DOHH2 (cell line): ENCODE data around the gene FAM118A.

ENCODE experiments used
- EZH2phosphoT487 ChIP-seq: fragments of 200-600 bp; sonication (generic); IDR thresholded peaks from 2 replicates; pipeline ENCODE4 v1.6.1; 2017; ENCODE audit warnings: borderline replicate concordance, mild to moderate bottlenecking, antibody characterized with exemption, low read length, moderate library complexity, mixed read lengths
- TF ChIP-seq, protein P1 (sequence below): fragments of 200-600 bp; sonication (generic); IDR thresholded peaks from one replicate; pipeline ENCODE4 v1.5.1; 2014; ENCODE audit warnings: antibody characterized with exemption, mild to moderate bottlenecking, low read depth, low read length; ENCODE audit not compliant: poor library complexity, severe bottlenecking

DNA sequence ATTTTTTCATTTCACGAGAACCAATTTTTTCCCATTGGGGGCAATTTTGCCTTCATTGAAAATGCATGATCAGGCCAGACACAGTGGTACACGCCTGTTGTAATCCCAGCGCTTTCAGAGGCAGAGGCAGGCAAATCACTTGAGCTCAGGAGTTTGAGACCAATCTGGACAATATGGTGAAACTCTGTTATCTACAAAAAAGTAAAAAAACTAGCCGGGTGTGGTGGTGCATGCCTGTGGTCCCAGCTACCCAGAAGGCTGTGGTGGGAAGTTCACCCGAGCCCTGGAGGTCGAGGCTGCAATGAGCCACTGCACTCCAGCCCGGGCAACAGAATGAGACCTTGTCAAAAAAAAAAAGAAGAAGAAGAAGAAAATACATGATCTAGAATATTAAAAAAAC lies 44.2 kb upstream of the FAM118A start:
- TF ChIP-seq, protein P1, sequence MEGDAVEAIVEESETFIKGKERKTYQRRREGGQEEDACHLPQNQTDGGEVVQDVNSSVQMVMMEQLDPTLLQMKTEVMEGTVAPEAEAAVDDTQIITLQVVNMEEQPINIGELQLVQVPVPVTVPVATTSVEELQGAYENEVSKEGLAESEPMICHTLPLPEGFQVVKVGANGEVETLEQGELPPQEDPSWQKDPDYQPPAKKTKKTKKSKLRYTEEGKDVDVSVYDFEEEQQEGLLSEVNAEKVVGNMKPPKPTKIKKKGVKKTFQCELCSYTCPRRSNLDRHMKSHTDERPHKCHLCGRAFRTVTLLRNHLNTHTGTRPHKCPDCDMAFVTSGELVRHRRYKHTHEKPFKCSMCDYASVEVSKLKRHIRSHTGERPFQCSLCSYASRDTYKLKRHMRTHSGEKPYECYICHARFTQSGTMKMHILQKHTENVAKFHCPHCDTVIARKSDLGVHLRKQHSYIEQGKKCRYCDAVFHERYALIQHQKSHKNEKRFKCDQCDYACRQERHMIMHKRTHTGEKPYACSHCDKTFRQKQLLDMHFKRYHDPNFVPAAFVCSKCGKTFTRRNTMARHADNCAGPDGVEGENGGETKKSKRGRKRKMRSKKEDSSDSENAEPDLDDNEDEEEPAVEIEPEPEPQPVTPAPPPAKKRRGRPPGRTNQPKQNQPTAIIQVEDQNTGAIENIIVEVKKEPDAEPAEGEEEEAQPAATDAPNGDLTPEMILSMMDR, result no peak
- TF ChIP-seq EZH2phosphoT487, result no peak
